Measurements from ENCODE around the gene EXOC7.
"Not testable (repeated sequence)": the region's sequence is repeated elsewhere in the genome, so short reads cannot be mapped to it uniquely, and the experiment has no call there.

Gene EXOC7

DNA sequence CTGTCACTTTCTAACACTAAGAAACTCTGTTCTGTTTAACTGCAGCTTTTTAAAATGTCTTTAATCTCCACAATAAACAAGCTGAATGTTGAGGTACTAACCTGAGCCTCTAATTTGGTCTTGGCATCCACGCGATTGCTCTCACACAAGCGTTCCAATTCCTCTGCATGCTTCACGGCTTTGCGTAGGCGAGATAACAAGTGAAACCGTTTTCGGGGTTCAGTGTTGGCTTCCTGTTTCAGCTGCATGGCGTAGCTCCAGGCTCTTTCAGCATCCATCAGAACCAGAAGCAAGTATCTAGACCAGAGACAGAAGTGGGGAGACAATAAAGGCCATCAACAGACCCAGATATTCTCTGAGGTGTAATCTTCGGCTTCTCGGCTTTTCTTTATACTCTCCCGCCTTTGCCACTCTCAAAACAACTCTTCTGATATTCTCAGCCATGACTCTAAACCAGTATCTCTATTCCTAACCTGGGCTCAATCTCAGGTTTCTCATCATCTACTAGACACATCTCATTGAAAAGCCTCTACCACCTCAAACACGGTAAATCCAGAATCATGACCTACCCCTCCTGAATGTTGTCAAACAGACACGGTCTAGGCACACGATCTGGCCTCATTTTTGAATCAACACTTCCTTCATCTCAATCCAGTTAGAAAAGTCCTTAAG, 39.6 kb downstream of the EXOC7 start:
- TF ChIP-seq, protein P1, sequence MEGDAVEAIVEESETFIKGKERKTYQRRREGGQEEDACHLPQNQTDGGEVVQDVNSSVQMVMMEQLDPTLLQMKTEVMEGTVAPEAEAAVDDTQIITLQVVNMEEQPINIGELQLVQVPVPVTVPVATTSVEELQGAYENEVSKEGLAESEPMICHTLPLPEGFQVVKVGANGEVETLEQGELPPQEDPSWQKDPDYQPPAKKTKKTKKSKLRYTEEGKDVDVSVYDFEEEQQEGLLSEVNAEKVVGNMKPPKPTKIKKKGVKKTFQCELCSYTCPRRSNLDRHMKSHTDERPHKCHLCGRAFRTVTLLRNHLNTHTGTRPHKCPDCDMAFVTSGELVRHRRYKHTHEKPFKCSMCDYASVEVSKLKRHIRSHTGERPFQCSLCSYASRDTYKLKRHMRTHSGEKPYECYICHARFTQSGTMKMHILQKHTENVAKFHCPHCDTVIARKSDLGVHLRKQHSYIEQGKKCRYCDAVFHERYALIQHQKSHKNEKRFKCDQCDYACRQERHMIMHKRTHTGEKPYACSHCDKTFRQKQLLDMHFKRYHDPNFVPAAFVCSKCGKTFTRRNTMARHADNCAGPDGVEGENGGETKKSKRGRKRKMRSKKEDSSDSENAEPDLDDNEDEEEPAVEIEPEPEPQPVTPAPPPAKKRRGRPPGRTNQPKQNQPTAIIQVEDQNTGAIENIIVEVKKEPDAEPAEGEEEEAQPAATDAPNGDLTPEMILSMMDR (IDR thresholded peaks at IDR 0.05): no peak
- no peak for DNase-seq (ENCODE audit: low spot score)
- no peak overlapping the region for H3K4me3 ChIP-seq
- H3K27ac ChIP-seq: no peak overlapping the region

DNA sequence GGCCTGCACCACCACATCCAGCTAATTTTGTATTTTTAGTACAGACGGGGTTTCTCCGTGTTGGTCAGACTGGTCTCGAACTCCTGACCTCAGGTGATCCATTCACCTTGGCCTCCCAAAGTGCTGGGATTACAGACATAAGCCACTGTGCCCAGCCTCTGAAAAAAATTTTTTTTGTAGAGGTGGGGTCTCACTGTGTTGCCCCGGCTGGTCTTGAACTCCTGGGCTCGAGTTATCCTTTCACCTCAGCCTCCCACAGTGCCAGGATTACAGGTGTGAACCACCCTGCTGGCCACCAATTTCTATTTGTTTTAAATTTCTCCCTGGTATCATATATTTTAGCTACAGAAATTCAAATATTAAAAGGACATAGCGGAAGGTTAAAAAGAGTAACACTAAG, 45.3 kb downstream of the EXOC7 start:
- DNase-seq (ENCODE audit: low spot score); H3K4me3 ChIP-seq; H3K27ac ChIP-seq: not testable (repeated sequence)

DNA sequence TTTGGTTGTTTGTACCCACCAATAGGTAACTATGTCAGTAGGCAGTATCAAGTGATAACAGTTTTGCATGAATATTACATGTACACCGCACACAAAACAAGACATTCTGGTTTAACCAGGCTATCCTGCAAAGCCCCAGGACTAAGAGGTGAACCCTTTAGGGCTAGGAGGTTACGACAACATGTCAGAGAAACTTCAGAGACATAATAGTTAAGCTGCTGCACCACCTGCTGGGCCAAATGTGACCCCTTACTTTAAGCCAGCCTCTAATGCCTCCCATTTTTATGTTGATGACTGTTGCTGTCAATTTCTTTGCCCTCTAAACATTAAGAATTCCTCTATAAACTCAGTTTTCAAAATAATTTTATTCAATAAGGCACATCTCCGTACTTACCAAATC, 46.7 kb downstream of the EXOC7 start:
- TF ChIP-seq, protein P1 (IDR thresholded peaks at IDR 0.05): no peak
- Histone ChIP-seq H3K4me3 (no peak overlapping the region), H3K27ac (no peak overlapping the region)
- no peak for DNase-seq (ENCODE audit: low spot score)

DNA sequence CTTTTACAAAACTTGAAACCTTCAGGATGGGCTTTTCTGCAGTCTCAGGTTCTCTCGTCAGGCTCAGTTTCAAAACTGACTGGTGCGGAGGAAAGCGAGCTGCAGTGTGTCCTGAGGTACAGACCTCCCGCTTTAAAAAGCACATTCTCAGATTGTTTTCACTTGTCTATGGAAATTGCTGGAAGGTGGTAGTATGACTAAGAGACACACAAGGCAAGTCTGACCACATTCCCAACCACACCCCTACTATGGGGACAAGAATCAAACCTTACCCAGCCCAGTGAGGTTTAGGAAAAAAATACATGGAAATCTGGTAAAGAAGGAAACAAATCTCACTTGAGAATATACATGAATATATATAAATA, 49.5 kb downstream of the EXOC7 start:
- TF ChIP-seq, protein P1 (IDR thresholded peaks at IDR 0.05): no peak
- no peak for DNase-seq (ENCODE audit: low spot score)
- no peak overlapping the region for H3K4me3 ChIP-seq
- no peak overlapping the region for H3K27ac ChIP-seq

DNA sequence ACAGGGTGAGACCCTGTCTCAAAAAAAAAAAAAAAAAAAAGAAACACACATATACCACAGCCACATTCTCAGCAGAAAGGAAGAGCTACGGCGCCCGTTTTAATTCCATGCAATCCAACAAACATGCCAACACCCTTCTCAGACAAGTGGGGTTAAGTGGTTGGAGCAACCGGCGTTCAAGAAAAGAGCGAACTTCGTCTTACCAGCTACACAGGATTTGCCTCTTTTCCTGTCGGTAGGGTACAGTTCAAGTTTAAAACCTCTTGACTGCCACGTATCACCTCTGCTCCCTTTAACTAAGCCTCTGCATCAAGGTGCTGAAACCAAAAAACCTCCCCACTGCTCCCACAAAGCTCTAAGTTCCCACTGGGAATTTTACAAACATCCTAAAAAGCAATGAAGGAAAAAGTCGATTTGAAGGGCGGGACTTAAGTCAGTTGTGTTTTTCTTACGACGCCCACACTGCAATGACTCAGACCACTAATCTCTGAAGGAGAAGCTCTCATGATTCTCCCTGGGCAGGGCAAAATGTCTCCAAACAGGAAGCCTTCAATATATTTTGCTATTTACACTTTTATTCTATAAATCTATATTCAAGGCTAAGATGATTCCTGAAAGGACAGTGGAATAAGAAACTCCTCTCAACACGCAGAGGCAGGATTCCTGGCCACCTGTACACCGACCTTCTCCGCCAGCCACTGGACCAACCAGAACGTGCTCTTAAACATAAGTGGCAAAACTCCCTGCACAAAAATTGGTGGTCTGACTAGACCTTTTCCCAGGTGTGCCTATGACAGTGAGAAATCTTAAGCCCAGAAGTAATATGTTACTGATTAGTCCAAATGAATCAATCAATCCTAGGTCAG, 50.1 kb downstream of the EXOC7 start:
- H3K27ac ChIP-seq: no peak overlapping the region
- TF ChIP-seq, protein P1 (IDR thresholded peaks at IDR 0.05): no peak
- no peak for DNase-seq (ENCODE audit: low spot score)
- H3K4me3 ChIP-seq: no peak overlapping the region

DNA sequence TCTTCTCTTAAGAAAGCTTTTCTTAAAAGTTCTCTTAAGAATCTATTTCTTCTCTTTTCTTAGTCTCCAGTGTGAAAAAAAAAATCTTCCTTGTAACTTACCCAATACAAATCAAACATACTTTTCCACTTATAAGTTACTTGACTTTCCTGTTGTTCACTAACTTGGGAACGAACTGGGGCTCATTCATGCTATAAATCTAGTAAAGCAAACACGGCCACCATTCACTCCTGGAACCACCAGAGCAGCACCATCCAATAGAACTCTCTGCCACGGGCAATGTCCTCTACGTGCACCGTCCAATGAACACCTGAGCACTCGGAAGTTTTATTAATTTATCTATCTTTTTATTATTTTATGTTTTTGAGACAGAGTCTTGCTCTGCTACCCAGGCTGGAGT, 52.0 kb downstream of the EXOC7 start:
- no peak overlapping the region for H3K4me3 ChIP-seq
- DNase-seq (ENCODE audit: low spot score): no peak
- H3K27ac ChIP-seq: no peak overlapping the region
- TF ChIP-seq, protein P1 (IDR thresholded peaks at IDR 0.05): no peak

DNA sequence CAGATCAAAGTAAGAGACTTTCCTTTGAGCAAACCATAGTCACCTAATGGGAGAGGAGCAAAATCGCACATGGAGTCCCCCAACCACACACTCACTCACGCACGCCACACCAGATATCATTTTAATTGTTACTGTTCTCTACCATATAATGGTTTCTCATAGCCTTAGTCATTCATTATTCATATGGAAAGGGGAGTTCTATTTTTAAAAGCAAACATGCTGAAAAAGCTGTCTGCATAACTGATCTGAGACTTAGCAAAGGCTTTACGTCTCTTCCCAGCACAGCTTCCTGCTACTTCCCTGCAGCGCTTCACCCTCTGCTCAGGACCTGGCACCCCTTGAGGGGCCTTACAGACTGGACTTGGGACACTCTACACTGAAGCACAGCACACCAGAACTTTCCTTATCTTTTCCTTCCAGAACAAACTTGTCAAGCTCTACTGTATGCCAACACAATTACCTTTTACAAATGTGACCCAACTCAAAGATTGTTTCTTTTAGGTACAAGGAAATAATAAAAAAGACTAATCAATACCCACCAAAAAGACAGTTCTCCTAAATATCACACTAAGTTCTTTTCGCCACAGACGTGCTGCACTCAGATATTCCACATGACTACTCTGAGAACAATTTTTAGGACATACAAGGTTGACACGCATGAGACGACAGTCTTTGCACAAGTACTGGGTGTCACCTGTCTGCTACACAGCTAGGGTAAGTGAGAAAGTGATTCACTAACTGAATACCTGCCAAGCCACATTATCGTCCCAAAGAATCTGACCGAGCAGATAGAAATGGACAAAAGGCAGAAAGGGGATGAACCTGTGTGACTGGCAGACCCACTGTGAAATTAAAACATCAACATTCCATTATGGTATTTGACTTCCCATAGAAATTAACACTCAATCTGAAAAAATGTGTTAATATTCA, 52.8 kb downstream of the EXOC7 start:
- H3K27ac ChIP-seq: no peak overlapping the region
- DNase-seq (ENCODE audit: low spot score): no peak
- TF ChIP-seq, protein P1 (IDR thresholded peaks at IDR 0.05): no peak
- H3K4me3 ChIP-seq: no peak overlapping the region

All from coronary artery (tissue), 2 donors.